SH-SY5Y (cell line): ENCODE data around the gene NXF3.

Source experiments
- GATA2 ChIP-seq: IDR thresholded peaks from 2 replicates; pipeline ENCODE4 v1.6.1; 2011; ENCODE audit warnings: mild to moderate bottlenecking, low read depth, low read length
- GATA3 ChIP-seq: IDR thresholded peaks from 2 replicates; pipeline ENCODE4 v1.6.1; 2011; ENCODE audit warnings: low read depth, mild to moderate bottlenecking, low read length, moderate library complexity

GRCh38 chrX:103100484-103100883 is 7.5 kb upstream of the NXF3 start:
- TF ChIP-seq GATA2 = no peak
- TF ChIP-seq GATA3 = no peak
